Stimulated activated CD8-positive, alpha-beta memory T cell treated with anti-CD3 and anti-CD28 coated beads, Interleukin-4, amount 100 ng/mL, for 24 hours (primary cell): Measurements from ENCODE around the gene TNIK.

ENCODE experiments used
- DNase-seq: peaks from one replicate; pipeline ENCODE4 v3.0.0-alpha.2; 2020; ENCODE audit warnings: low read depth

Gene TNIK

GRCh38 chr3:171026597-171027293, 433.5 kb downstream of the TNIK start, which contains the start of gene SLC2A2:
SLC2A2 (minus strand) TSS chr3:171026720; CDS start chr3:171026670, 50 bp downstream.
- no peak for DNase-seq

- DNase-seq = no peak
Observed at GRCh38 chr3:171023566-171023965, 436.6 kb downstream of the TNIK start.

- DNase-seq = no peak
Observed at GRCh38 chr3:171021377-171021776, 438.8 kb downstream of the TNIK start.

GRCh38 chr3:171018156-171018935, 441.9 kb downstream of the TNIK start:
- no peak for DNase-seq

- no peak for DNase-seq
Observed at GRCh38 chr3:171013822-171014748, 446.1 kb downstream of the TNIK start.

GRCh38 chr3:171011873-171012336, 448.3 kb downstream of the TNIK start:
- DNase-seq = no peak
